Measurements from ENCODE around the gene RNF5. TPM values are rescaled to one million over a fixed set of nuclear protein-coding genes. Genes with fewer than 3 reads are reported as not detected.
"Not testable (repeated sequence)": the region's sequence is repeated elsewhere in the genome, so short reads cannot be mapped to it uniquely, and the experiment has no call there.

The RNF5 gene
- total RNA-seq, 1 donor from 2014 or later: 90.1 TPM

- H3K27me3 ChIP-seq (ENCODE audit: control insufficient read depth, insufficient read depth, low read length): peaks cover 6% of the 10 kb centered on the region
- no peak for DNase-seq (ENCODE audit: low read depth)
- H3K36me3 ChIP-seq (ENCODE audit: control insufficient read depth, insufficient read depth, low read length): no peaks in the 10 kb centered on the region
- TF ChIP-seq CTCF (IDR thresholded peaks at IDR 0.05; ENCODE audit: insufficient read depth, low read length, poor library complexity, severe bottlenecking): no peak
- H3K4me3 ChIP-seq (ENCODE audit: low read depth, low read length): no peak overlapping the region
Measured at GRCh38 chr6:32203426-32204267, 25.4 kb downstream of the RNF5 start.

GRCh38 chr6:32204268-32204715 is 26.1 kb downstream of the RNF5 start:
- no peaks in the 10 kb centered on the region for H3K36me3 ChIP-seq (ENCODE audit: control insufficient read depth, insufficient read depth, low read length)
- no peak for DNase-seq (ENCODE audit: low read depth)
- TF ChIP-seq CTCF (IDR thresholded peaks at IDR 0.05; ENCODE audit: insufficient read depth, low read length, poor library complexity, severe bottlenecking): no peak
- no peak overlapping the region for H3K4me3 ChIP-seq (ENCODE audit: low read depth, low read length)
- peaks cover 6% of the 10 kb centered on the region for H3K27me3 ChIP-seq (ENCODE audit: control insufficient read depth, insufficient read depth, low read length)

GRCh38 chr6:32208996-32209395 is 30.8 kb downstream of the RNF5 start:
- TF ChIP-seq CTCF (IDR thresholded peaks at IDR 0.05; ENCODE audit: insufficient read depth, low read length, poor library complexity, severe bottlenecking): no peak
- no peaks in the 10 kb centered on the region for H3K36me3 ChIP-seq (ENCODE audit: control insufficient read depth, insufficient read depth, low read length)
- no peak overlapping the region for H3K4me3 ChIP-seq (ENCODE audit: low read depth, low read length)
- H3K27me3 ChIP-seq (ENCODE audit: control insufficient read depth, insufficient read depth, low read length): peaks cover 1% of the 10 kb centered on the region
- no peak for DNase-seq (ENCODE audit: low read depth)

GRCh38 chr6:32210191-32210601 is 32.0 kb downstream of the RNF5 start:
- no peaks in the 10 kb centered on the region for H3K36me3 ChIP-seq (ENCODE audit: control insufficient read depth, insufficient read depth, low read length)
- no peaks in the 10 kb centered on the region for H3K27me3 ChIP-seq (ENCODE audit: control insufficient read depth, insufficient read depth, low read length)
- no peak for TF ChIP-seq CTCF (IDR thresholded peaks at IDR 0.05; ENCODE audit: insufficient read depth, low read length, poor library complexity, severe bottlenecking)
- H3K4me3 ChIP-seq (ENCODE audit: low read depth, low read length): no peak overlapping the region
- DNase-seq (ENCODE audit: low read depth): no peak

- H3K27me3 ChIP-seq (ENCODE audit: control insufficient read depth, insufficient read depth, low read length); DNase-seq (ENCODE audit: low read depth); H3K4me3 ChIP-seq (ENCODE audit: low read depth, low read length); H3K36me3 ChIP-seq (ENCODE audit: control insufficient read depth, insufficient read depth, low read length): not testable (repeated sequence)
Measured at GRCh38 chr6:32211432-32211831, 33.2 kb downstream of the RNF5 start.

GRCh38 chr6:32212076-32212760 is 34.0 kb downstream of the RNF5 start:
- no peak for TF ChIP-seq CTCF (IDR thresholded peaks at IDR 0.05; ENCODE audit: insufficient read depth, low read length, poor library complexity, severe bottlenecking)
- Histone ChIP-seq H3K27me3 (ENCODE audit: control insufficient read depth, insufficient read depth, low read length) (no peaks in the 10 kb centered on the region), H3K4me3 (ENCODE audit: low read depth, low read length) (no peak overlapping the region), H3K36me3 (ENCODE audit: control insufficient read depth, insufficient read depth, low read length) (no peaks in the 10 kb centered on the region)
- no peak for DNase-seq (ENCODE audit: low read depth)
